Measurements from ENCODE around the gene STIM1. TPM values are rescaled to one million over a fixed set of nuclear protein-coding genes. Genes with fewer than 3 reads are reported as not detected.

Gene STIM1
- total RNA-seq, 1 experiment from 2014 or later: 15.2 TPM

- no peak overlapping the region for H3T11ph ChIP-seq (ENCODE audit: low read length)
- Mint-ChIP-seq H3K9me3 (no peaks in the 10 kb centered on the region), H3K4me3 (no peak overlapping the region), H3K4me1 (peaks cover 0 to 2% of the 10 kb centered on the region in 2 experiments; a peak in 1 of 4 replicates), H3K36me3 (ENCODE audit: insufficient read depth in 1 of 3, low read depth in 3 of 3) (no peaks in the 10 kb centered on the region), H3K27ac (no peak overlapping the region), H3K27me3 (ENCODE audit: low read depth) (no peaks in the 10 kb centered on the region)
- H4K91ac ChIP-seq (ENCODE audit: insufficient read length, low read depth, low read length): no peak overlapping the region
- no peaks in the 10 kb centered on the region for H3K79me1 ChIP-seq (ENCODE audit: insufficient read depth, low read depth, low read length, poor library complexity, severe bottlenecking)
- no peaks in the 10 kb centered on the region for H3K79me2 ChIP-seq (ENCODE audit: insufficient read depth, low read length)
- no peak overlapping the region for H2AFZ ChIP-seq (ENCODE audit: low read length)
- no peak for TF ChIP-seq CTCF (conservative IDR thresholded peaks at IDR 0.05)
- no peak overlapping the region for H3K14ac ChIP-seq (ENCODE audit: insufficient read depth, low read length)
- no peak overlapping the region for H2BK15ac ChIP-seq (ENCODE audit: low read depth, low read length)
- H3K4me1 ChIP-seq (ENCODE audit: insufficient read depth, low read length): no peaks in the 10 kb centered on the region
- no peak overlapping the region for H2BK5ac ChIP-seq (ENCODE audit: insufficient read length, low read length)
- H2BK20ac ChIP-seq (ENCODE audit: low read depth, low read length, poor library complexity, severe bottlenecking): no peak overlapping the region
- H2BK12ac ChIP-seq (ENCODE audit: insufficient read length, low read depth, low read length): no peak overlapping the region
- H3K4me2 ChIP-seq (ENCODE audit: insufficient read depth, insufficient read length, low read length): no peak overlapping the region
- no peak overlapping the region for H2BK120ac ChIP-seq (ENCODE audit: low read depth, low read length, poor library complexity, severe bottlenecking)
- no peaks in the 10 kb centered on the region for H3K23me2 ChIP-seq (ENCODE audit: insufficient read length, low read depth, low read length, poor library complexity, severe bottlenecking)
- no peak overlapping the region for H2AK5ac ChIP-seq (ENCODE audit: insufficient read length, low read length)
- no peaks in the 10 kb centered on the region for H4K20me1 ChIP-seq (ENCODE audit: control insufficient read depth, insufficient read depth, insufficient read length)
- H3K18ac ChIP-seq (ENCODE audit: insufficient read length, low read depth, low read length): no peak overlapping the region
- no peak overlapping the region for H3K27ac ChIP-seq (ENCODE audit: insufficient read length, low read depth, low read length)
- WGBS (ENCODE audit: extremely low coverage, insufficient read length, low lambda C conversion rate): no CpG with 5 or more reads among the region's 4 CpGs
- H3K4ac ChIP-seq (ENCODE audit: low read depth, low read length): no peak overlapping the region
- H3K56ac ChIP-seq (ENCODE audit: insufficient read length, low read depth, low read length): no peak overlapping the region
- no peaks in the 10 kb centered on the region for H3K9me3 ChIP-seq (ENCODE audit: control insufficient read depth, low read depth, low read length)
- H3K27me3 ChIP-seq (ENCODE audit: insufficient read depth, low read length): no peaks in the 10 kb centered on the region
- no peak overlapping the region for H4K8ac ChIP-seq (replicated peaks; ENCODE audit: insufficient read length, low read depth, low read length)
- no peak overlapping the region for H3K23ac ChIP-seq (ENCODE audit: insufficient read length, low read depth, low read length)
- DNase-seq: no peak
- no peak overlapping the region for H3K9ac ChIP-seq (ENCODE audit: extremely low read depth, insufficient read length, low read length)
- H4K5ac ChIP-seq (ENCODE audit: insufficient read length, low read depth, low read length): no peak overlapping the region
Measured at GRCh38 chr11:3956748-3957147, 101.3 kb downstream of the STIM1 start.

Data from H9 (cell line).